Fibroblast of upper back skin (primary cell): ENCODE measurements around the gene C22orf31.
A peak's percentile ranks its signal among the peaks of the same experiment; 100 is the strongest.
"Not testable (repeated sequence)": the region's sequence is repeated elsewhere in the genome, so short reads cannot be mapped to it uniquely, and the experiment has no call there.

ENCODE experiments used
- DNase-seq: peaks from one replicate; pipeline ENCODE4 v3.0.0-alpha.2; 2013

The C22orf31 gene

GRCh38 chr22:29061773-29062172 is at the start of gene C22orf31:
C22orf31 (minus strand) TSS chr22:29061831; CDS start chr22:29061792, 39 bp downstream.
- no peak for DNase-seq

- no peak for DNase-seq
Measured at GRCh38 chr22:29110946-29111345, 49.3 kb upstream of the C22orf31 start.

GRCh38 chr22:29109822-29110221 is 48.2 kb upstream of the C22orf31 start:
- DNase-seq, result no peak

DNA sequence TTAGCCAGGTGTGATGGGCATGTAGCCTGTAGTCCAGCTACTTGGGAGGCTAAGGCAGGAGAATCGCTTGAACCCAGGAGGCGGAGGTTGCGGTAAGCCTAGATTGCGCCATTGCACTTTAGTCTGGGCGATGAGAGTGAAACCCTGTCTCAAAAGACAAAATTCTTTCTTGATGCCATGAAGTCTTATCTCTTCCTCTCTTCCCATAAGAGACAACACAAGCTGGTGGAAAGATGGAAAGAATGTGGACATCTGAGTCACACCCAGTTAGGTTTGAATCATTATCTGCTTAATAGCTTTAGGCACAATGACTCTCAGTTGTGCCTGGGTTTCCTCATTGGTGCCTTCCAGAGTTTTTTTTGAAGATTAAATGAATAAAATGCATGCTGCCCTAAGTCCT is 46.5 kb upstream of the C22orf31 start:
- peak; percentile 28 for DNase-seq

- no peak for DNase-seq
Measured at GRCh38 chr22:29106839-29107238, 45.2 kb upstream of the C22orf31 start.

DNA sequence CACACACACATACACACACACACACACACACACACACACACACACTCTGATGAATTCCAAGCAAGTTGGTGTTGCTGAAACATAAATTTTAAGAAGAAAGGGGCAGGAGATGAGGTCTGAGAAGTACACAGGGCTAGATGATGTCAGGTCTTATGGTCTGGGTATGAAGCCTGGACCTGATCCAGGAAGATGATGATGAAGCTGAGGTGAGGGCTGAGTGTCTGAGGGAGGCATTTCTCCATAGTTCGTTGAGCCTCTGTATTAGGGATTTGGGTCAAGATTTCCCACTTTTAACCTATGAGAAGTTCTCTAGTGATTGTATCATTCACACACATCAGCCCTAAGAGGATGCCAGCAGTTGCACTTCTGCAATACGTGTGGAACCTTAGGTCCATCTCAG is 43.8 kb upstream of the C22orf31 start:
- DNase-seq, result peak; percentile 18

GRCh38 chr22:29103121-29103520 is 41.5 kb upstream of the C22orf31 start:
- no peak for DNase-seq

DNA sequence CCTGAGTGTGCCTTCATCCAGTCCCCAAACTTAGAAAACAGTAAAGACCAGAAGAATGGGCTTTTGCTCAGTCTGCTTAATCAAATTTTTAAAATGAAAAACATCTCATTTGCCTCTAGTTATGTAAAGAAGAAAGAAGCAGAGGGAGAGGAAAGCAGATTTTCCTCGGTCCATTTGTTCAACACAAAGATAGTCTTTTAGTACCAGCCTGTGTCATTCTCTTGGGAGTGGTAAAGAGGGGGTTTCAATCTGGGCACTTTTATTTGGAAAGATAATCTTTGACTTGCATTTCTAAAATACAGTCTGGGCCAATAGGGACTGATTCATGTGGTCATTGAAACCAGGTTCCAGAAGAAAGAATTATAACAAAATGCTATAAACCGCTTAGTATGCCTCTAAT is 40.7 kb upstream of the C22orf31 start:
- DNase-seq, result no peak

DNA sequence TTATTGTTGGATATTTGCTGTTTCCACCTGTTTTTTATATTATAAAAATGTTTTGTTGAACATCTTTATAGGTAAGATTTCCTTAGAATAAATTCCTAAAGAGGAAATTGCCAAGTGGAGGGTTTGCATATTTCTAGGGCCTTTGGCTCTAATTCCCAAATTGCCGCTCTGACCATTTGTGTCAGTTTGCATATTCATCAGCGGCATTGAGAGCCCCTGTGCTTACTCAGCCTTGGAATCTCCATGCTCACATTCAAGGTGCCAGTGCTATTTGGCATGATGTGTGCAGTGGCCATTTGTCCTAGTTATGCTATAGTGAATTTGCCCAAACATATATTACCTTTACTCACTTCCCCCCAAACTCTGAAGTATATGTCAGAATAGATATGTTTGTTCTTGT is 36.7 kb upstream of the C22orf31 start:
- DNase-seq, result no peak

- DNase-seq, result peak; percentile 25
Measured at GRCh38 chr22:29096736-29097669, 35.4 kb upstream of the C22orf31 start.

DNA sequence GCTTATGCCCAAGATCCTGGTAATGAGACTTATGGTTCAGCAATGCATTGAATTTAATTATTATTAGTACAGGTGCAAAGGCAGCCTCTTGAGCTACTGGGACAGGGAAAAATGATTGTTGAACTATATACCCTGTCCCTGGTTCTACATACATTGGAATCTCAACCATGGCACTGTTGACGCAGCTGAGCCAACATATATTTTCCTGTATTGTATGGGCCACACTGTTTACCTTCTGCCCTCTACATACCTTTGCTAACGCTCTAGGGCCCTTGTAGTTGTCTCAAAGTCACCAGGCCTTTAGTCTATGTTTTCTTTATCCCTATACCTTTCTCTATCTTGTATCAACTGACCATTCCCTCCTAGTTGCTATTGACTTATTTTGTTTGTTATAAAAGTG is 33.8 kb upstream of the C22orf31 start:
- DNase-seq, result no peak

DNA sequence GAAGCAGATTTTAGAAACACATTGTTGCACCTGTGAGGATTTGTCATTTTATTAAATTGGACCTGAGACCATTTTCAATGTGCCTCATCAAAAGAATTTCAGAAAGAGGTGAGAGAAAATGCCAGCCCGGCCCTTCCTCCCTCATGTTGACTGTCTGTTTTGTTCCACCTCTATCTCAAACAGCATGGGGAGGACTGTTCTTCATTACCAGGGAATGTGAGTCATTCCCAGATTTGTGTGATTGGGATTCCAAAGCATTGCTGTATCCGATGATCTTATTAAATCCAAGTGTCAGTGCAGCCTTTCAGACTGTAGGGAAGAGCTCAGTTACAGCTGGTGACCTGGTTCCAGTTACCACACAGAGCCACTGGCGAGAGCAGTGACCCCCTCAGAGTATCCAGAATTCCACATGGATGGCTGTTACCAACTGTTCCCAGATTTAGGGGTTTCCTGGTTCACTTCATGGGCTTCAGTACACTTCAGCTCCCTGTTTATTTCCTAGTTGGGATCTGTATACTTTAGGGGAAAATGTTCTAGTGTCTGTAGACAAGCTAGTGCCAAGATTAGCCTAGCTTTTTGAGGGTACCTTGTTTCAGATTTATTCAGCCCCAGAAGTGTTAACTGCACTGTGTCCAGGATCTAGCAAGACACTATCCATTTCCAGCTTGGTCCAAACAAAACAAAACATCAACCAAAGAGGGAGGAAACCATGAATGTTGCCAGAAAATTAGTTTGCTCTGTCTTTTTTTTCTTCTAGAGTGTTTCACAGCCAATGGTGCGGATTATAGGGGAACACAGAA is 32.1 kb upstream of the C22orf31 start:
- peak; percentile 92 for DNase-seq

DNA sequence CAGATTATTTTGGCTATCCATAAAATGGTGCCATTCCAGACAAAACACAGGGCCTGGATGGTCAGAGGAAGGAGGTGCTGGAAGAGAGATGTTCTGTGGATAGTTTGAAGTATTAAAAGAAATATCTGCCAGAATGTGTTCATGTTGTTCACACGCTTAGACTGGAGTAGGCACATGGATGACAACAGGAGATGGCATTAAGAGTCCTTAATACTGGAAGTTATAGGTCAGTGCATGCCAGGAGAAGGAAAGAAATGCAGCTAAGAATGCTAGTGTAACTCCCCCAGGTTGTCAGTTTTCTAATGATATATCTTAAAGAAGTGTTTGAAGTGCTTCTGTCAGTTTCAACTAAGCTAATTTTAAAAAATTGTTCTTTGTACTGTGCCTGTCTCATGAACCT is 31.4 kb upstream of the C22orf31 start:
- DNase-seq, result peak; percentile 28

- no peak for DNase-seq
Measured at GRCh38 chr22:29092243-29092642, 30.6 kb upstream of the C22orf31 start.

GRCh38 chr22:29090039-29090438 is 28.4 kb upstream of the C22orf31 start:
- no peak for DNase-seq

GRCh38 chr22:29089507-29089906 is 27.9 kb upstream of the C22orf31 start:
- no peak for DNase-seq

- no peak for DNase-seq
Measured at GRCh38 chr22:29088809-29089208, 27.2 kb upstream of the C22orf31 start.

- DNase-seq, result no peak
Measured at GRCh38 chr22:29087012-29087411, 25.4 kb upstream of the C22orf31 start.

- DNase-seq, result no peak
Measured at GRCh38 chr22:29083933-29084591, 22.4 kb upstream of the C22orf31 start.

DNA sequence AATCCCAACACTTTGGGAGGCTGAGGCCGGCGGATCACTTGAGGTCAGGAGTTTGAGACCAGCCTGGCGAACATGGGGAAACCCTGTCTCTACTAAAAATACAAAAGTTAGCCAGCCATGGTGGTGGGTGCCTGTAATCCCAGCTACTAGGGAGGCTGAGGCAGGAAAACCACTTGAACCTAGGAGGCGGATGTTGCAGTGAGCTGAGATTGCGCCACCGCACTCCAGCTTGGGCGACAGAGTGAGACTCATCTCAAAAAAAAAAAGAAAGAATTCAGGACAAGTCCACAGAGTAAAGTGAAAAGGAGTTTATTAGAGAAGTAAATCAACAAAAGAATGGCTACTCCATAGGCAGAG is 21.9 kb upstream of the C22orf31 start:
- not testable (repeated sequence) for DNase-seq

- DNase-seq, result no peak
Measured at GRCh38 chr22:29082826-29083545, 21.4 kb upstream of the C22orf31 start.

DNA sequence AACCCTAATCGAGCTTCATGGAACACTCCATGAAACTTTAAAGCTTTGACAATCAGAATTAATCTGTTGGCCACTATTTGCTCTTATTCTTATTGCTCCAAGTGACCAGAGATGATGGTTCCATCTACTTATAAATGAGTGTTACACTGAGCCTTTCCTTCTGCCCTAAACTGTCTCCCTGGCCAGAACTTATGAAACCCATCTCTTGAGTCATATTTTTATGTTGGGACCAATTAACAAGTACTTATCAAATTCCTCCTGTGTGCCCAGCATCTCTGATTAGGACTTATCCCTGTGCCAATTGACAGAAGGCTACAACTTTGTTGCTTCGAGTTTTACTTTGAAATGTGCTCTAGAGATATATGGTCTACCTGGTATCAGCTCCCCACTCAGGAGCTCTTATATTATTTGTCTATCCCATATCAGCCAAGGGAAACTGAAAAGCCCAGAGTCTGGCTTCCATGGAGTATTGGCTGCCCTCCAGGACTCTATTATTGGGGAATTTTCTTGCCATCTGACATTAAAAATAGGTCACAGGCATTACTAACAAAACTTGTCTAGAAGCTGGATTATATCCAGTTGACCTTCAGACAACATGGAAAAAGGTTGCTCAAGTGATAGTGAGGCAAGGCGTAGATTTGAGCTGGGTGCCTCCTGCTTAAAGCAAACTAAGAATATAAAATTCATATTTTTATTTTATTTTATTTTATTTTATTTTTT is 20.0 kb upstream of the C22orf31 start:
- no peak for DNase-seq
